LNCaP clone FGC (cell line): ENCODE measurements around the gene CDCA8.

Experiments
- DNase-seq: peaks from one replicate; pipeline ENCODE4 v3.0.0-alpha.2; 2011; ENCODE audit warnings: low read depth
- H3K4me3 ChIP-seq: 2 replicates; pipeline ENCODE4 v1.5.1; 2011; ENCODE audit warnings: mild to moderate bottlenecking, low read depth, low read length, control low read depth
- CTCF ChIP-seq: IDR thresholded peaks from 2 replicates; pipeline ENCODE4 v1.5.1; 2012; ENCODE audit warnings: mild to moderate bottlenecking; ENCODE audit not compliant: control insufficient read depth, insufficient read depth; ENCODE audit errors: extremely low read depth

Gene CDCA8

DNA sequence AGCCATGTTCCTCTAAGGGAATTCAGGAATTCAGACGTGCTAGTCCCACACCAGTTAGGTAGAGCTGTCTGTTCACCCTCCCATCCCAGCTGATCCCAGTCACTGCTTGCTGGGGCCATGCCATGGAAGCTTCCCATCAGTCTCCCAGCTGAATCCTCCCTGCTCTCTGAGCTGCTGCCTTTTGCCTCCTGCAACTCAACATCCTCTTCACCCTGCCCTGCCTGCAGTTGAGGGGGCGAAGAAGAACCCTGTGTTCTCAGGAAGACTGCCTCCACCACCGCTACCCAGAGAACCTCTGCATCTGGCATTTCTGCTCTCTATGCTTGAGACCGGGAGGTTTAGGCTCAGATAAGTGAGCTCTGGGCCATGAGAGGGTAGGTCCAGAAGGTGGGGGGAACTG lies 16.2 kb downstream of the CDCA8 start:
- no peak for DNase-seq
- no peak for TF ChIP-seq CTCF
- H3K4me3 ChIP-seq, result no peak overlapping the region

GRCh38 chr1:37714226-37714625 lies 21.9 kb downstream of the CDCA8 start:
- no peak for TF ChIP-seq CTCF
- no peak for DNase-seq

GRCh38 chr1:37714689-37715088 lies 22.4 kb downstream of the CDCA8 start:
- no peak for DNase-seq
- H3K4me3 ChIP-seq, result no peak overlapping the region
- no peak for TF ChIP-seq CTCF

More at GRCh38 chr1:37714226-37714625, 21.9 kb downstream of the CDCA8 start:
- no peak overlapping the region for H3K4me3 ChIP-seq

DNA sequence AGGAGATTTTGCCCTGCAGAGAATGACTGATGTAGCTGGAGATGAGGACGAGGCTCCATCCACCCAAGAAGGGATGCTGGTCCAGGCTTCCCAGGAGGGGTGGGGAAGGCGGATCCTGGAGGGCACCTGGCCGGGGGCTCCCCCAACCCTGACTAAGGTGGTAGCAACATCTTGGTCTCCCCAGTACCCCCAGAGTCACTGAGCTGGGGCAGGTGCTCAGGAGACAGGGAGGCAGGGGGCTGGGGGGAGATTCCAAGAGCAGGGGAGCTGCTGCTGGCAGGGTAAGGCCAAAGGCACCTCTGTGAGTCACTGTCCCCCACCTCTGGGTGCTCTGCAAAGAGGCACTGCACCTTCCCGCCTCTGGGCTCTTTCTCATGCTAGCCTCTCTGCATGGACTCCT lies 24.0 kb downstream of the CDCA8 start:
- no peak for TF ChIP-seq CTCF
- no peak for DNase-seq
- H3K4me3 ChIP-seq, result no peak overlapping the region

DNA sequence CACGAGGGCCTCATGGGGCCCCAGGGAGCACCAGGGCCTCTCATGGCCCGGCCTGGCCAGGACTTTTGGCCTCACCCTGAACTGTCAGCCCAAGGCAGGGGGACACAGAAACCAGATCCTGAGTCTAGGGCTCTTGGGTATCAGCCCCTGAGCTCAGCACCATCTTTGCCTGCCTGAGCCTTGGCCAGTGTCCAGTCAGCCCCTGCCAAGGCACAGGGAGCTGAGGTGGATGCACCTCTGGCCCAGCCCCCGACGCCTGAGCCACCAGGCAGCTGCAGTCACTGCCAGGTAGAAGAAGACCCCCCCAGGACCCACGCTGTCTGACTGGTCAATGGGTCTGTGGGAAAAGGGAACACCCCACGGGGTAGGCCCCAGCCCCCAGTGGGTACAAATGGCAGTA lies 25.3 kb downstream of the CDCA8 start:
- no peak overlapping the region for H3K4me3 ChIP-seq
- TF ChIP-seq CTCF, result no peak
- DNase-seq, result no peak

GRCh38 chr1:37718181-37718900 lies 26.0 kb downstream of the CDCA8 start:
- no peak for DNase-seq
- no peak overlapping the region for H3K4me3 ChIP-seq
- TF ChIP-seq CTCF, result no peak
